GM23248 (cell line): Measurements from ENCODE around the gene CYP4B1.

ENCODE experiments used
- EZH2 ChIP-seq: fragments of 200-600 bp; sonication (generic); IDR thresholded peaks from 2 replicates; pipeline ENCODE4 v1.6.1; 2018; ENCODE audit warnings: antibody characterized with exemption, mild to moderate bottlenecking; ENCODE audit not compliant: insufficient read depth, poor library complexity, severe bottlenecking
- EZH2phosphoT487 ChIP-seq: fragments of 200-600 bp; sonication (generic); IDR thresholded peaks from 2 replicates; pipeline ENCODE4 v1.6.1; 2018; ENCODE audit warnings: antibody characterized with exemption, moderate library complexity, mild to moderate bottlenecking, low read depth; ENCODE audit not compliant: insufficient read depth

DNA sequence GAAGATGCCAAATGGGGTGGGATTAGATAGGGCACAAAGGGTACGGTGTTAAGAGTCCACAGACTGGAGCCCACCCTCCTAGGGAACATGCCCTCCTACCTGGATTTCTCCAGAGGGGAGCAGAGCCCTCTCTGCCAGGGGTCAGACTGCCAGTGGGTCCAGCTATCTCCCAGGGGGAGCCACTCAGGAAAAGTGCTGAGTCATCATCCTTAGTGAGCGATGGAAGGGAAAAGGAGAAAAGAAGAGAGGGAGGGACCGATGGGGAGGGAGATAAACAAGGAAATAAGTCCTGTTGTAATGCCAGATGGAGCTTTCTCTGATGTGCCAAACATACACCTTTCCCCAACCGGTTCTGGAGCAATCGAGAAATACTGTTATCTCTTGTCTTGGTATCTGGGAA lies 30.4 kb upstream of the CYP4B1 start:
- TF ChIP-seq EZH2 = no peak
- TF ChIP-seq EZH2phosphoT487 = no peak
